ENCODE results near the gene SF3B3. TPM values are rescaled to one million over a fixed set of nuclear protein-coding genes. Genes with fewer than 3 reads are reported as not detected.
"Not testable (repeated sequence)": the region's sequence is repeated elsewhere in the genome, so short reads cannot be mapped to it uniquely, and the experiment has no call there.

Gene SF3B3
- total RNA-seq, 2 donors from 2014 or later: 163 to 182 TPM

DNA sequence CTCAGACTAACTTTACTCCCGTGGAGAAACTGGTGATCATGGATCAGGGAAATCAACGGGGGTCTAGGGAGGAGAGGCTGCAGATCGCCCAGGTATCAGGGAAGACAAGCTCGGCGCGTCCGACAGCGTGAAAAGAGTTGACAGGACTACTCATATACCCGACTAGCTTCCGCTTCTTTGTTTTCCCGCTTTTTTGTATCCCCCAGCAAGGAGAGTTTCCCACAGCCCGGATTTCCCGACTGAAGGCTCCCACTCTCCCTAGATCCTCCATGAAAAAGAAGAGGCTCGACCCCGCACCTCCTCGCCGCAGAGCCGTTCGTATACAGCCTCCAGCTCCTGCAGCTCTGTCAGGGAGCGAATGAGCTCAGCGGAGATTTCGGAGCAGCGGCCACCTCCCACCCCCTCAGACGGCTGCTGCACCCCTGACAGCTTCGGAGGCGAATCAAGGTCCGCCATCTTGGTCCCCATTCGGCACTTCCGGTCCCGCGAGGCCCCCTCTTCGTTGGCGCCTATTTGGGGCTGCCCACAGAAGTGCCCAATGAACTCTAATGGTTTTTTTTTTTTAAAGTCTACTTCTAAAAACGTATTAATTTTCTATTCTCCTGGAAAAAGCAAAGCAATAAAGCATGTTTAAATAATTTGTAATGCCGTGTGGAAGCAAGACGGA is 407 bp upstream of the SF3B3 start, which contains the start of gene COG4:
Gene COG4 (minus strand): TSS at position 479 of the 667 bp plus-strand sequence. CDS start 11 bp downstream, at position 468.
- Mint-ChIP-seq H3K4me1 (peaks cover 49% of the 10 kb centered on the region), H3K27ac (peak within 1 kb of the TSS; percentile 100), H3K36me3 (ENCODE audit: low read depth) (peaks cover 12% of the 10 kb centered on the region), H3K27me3 (no peaks in the 10 kb centered on the region), H3K4me3 (peak within 1 kb of the TSS; percentile 99)
- DNase-seq: peak; percentile 82 to 86 (median 84)
- peak; percentile 80 for ATAC-seq
- H3K9me3 ChIP-seq (ENCODE audit: control insufficient read depth, low read length, poor library complexity, severe bottlenecking): no peaks in the 10 kb centered on the region

DNA sequence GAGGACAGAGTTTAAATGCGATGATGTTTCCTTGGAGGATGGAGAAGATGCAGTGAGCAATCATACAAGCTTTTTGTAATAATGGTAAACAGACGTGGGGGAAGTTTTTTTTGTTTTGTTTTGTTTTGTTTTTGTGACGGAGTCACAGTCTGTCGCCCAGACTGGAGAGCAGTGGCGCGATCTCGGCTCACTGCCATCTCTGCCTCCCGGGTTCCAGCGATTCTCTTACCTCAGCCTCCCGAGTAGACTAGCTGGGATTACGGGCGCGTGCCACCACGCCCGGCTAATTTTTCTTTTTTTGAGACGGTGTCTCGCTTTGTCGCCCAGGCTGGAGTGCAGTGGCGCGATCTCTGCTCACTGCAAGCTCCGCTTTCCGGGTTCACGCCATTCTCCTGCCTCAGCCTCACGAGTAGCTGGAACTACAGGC is 796 bp downstream of the SF3B3 start:
- Mint-ChIP-seq H3K27ac (peak overlapping the region; percentile 100), H3K4me3 (peak overlapping the region; percentile 99), H3K36me3 (ENCODE audit: low read depth) (peaks cover 14% of the 10 kb centered on the region), H3K4me1 (peaks cover 57% of the 10 kb centered on the region)
- ATAC-seq (peak; percentile 32), DNase-seq (peak in 2 of 3 donors; percentile 11)
- not testable (repeated sequence) for H3K27me3 Mint-ChIP-seq; H3K9me3 ChIP-seq (ENCODE audit: control insufficient read depth, low read length, poor library complexity, severe bottlenecking)

DNA sequence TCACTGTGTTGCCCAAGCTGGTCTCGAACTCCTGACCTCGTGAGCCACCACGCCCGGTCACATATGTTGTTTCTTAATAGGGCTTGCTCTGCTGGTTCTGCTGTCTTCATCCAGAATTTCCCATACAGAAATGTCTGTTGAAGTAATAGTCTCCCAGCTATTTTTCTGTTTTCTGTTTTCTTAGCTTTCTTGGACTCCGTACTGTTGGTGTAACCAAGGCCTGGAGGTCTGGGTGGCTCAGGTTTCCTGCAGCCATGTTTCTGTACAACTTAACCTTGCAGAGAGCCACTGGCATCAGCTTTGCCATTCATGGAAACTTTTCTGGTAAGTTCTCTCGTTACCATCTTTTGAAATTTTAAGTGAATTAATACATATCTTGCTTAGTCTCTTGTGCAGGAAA is 2.8 kb downstream of the SF3B3 start:
- peak overlapping the region; percentile 99 for H3K4me3 Mint-ChIP-seq
- peak overlapping the region; percentile 86 for H3K27ac Mint-ChIP-seq
- H3K9me3 ChIP-seq (ENCODE audit: control insufficient read depth, low read length, poor library complexity, severe bottlenecking): no peaks in the 10 kb centered on the region
- DNase-seq (no peak), ATAC-seq (no peak)
- H3K27me3 Mint-ChIP-seq: no peaks in the 10 kb centered on the region
- H3K36me3 Mint-ChIP-seq (ENCODE audit: low read depth): peaks cover 16% of the 10 kb centered on the region
- H3K4me1 Mint-ChIP-seq: peaks cover 51% of the 10 kb centered on the region

DNA sequence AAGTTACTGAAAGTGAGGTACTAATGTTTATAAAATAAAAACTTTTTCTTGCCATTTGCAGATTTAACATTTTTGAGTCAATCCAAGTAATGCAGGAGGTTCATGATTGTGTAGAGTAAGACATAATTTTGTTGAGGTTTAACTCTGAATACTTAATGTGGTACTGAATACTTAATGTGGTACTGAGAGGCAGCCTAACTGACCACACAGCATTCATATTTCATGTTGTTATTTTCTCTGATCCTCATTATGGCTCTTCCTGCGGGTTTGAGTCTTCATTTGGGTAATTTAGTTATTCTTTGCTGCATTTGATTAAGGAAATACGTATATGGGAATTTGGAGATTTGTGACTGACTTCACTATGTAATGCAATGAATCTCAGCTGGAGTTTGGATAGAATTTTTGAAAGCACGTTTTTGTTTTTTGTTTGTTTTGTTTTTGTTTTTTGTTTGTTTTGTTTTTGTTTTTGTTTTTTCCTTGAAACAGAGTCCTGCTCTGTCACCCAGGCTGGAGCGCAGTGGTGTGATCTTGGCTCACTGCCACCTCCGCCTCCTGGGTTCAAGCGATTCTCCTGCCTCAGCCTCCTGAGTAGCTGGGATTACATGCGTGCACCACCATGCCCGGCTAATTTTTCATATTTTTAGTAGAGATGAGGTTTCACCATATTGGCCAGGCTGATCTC is 3.8 kb downstream of the SF3B3 start:
- Mint-ChIP-seq H3K36me3 (ENCODE audit: low read depth) (peaks cover 16% of the 10 kb centered on the region), H3K27ac (peak overlapping the region; percentile 86), H3K4me1 (peaks cover 46% of the 10 kb centered on the region), H3K4me3 (peak overlapping the region; percentile 99), H3K27me3 (no peaks in the 10 kb centered on the region)
- H3K9me3 ChIP-seq (ENCODE audit: control insufficient read depth, low read length, poor library complexity, severe bottlenecking): no peaks in the 10 kb centered on the region
- ATAC-seq (no peak), DNase-seq (no peak)

DNA sequence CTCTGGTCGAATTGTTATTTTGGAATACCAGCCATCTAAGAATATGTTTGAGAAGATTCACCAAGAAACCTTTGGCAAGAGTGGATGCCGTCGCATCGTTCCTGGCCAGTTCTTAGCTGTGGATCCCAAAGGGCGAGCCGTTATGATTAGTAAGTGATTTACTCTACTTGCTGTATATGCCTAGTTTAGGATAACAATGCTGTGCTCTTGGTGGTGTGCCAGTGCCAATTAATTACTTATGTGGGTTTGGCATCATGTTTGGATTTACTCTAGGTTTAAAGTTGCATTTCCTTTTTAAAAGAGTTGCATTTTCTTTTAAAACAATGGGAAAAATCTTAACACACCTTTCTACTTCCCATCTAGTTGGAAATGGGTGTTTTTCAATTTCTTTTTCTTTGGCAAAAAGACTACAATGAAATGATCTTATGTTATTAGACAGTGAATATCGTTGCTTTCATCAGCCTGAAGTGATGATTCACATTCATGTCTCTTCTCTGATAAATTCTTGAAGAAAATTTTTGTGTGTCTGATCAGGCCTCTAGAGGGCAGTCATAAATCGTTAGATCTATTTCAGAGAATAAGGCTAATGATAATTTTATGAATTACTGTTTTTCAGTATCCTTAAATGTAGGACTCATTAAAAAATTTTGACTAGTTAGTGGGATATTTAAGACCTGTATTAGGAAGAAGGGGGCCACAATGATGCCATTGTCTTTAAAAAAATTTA is 5.6 kb downstream of the SF3B3 start:
- H3K27ac Mint-ChIP-seq: peak overlapping the region; percentile 86
- H3K4me1 Mint-ChIP-seq: peaks cover 41% of the 10 kb centered on the region
- H3K27me3 Mint-ChIP-seq: no peaks in the 10 kb centered on the region
- no peaks in the 10 kb centered on the region for H3K9me3 ChIP-seq (ENCODE audit: control insufficient read depth, low read length, poor library complexity, severe bottlenecking)
- peaks cover 11% of the 10 kb centered on the region for H3K36me3 Mint-ChIP-seq (ENCODE audit: low read depth)
- ATAC-seq: peak; percentile 46
- no peak for DNase-seq
- peak overlapping the region; percentile 55 for H3K4me3 Mint-ChIP-seq

DNA sequence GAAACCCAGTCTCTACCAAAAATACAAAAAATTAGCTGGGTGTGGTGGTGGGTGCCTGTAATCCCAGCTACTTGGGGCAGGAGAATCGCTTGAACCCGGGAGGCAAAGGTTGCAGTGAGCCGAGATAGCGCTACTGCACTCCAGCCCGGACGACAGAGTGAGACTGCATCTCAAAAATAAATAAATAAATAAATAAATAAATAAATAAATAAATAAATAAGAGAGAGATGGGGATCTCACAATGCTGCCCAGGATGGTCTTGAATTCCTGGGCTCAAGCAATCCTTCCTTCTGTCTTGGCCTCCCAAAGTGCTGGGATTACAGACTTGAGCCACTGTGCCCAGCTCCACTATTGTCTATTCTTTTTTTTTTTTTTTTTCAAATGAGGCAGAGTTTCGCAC is 6.3 kb downstream of the SF3B3 start:
- Mint-ChIP-seq H3K4me1 (peaks cover 44% of the 10 kb centered on the region), H3K36me3 (ENCODE audit: low read depth) (peaks cover 12% of the 10 kb centered on the region)
- H3K9me3 ChIP-seq (ENCODE audit: control insufficient read depth, low read length, poor library complexity, severe bottlenecking); H3K27me3 Mint-ChIP-seq; H3K4me3 Mint-ChIP-seq; H3K27ac Mint-ChIP-seq; ATAC-seq; DNase-seq: not testable (repeated sequence)

DNA sequence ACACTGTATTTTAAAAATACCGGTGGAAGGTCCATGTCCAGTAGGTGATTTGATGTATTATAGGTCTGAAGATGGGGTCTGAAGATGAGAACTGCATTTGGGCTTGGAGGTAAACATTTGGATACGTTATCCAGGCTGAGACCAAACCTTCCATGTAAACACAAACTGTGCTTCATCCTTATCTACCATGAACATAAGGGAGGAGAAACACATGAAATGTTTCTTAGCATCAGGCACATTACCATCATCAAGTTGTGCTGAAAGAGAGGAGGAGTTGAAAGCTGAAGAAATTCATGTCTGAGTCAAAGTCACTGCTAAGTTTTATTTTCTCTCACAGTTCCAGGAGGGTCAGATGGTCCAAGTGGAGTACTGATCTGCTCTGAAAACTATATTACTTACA is 11.4 kb downstream of the SF3B3 start:
- DNase-seq (no peak), ATAC-seq (no peak)
- peaks cover 4% of the 10 kb centered on the region for H3K36me3 Mint-ChIP-seq (ENCODE audit: low read depth)
- H3K27ac Mint-ChIP-seq: no peak overlapping the region
- no peaks in the 10 kb centered on the region for H3K27me3 Mint-ChIP-seq
- H3K4me1 Mint-ChIP-seq: peaks cover 22% of the 10 kb centered on the region
- no peaks in the 10 kb centered on the region for H3K9me3 ChIP-seq (ENCODE audit: control insufficient read depth, low read length, poor library complexity, severe bottlenecking)
- no peak overlapping the region for H3K4me3 Mint-ChIP-seq

DNA sequence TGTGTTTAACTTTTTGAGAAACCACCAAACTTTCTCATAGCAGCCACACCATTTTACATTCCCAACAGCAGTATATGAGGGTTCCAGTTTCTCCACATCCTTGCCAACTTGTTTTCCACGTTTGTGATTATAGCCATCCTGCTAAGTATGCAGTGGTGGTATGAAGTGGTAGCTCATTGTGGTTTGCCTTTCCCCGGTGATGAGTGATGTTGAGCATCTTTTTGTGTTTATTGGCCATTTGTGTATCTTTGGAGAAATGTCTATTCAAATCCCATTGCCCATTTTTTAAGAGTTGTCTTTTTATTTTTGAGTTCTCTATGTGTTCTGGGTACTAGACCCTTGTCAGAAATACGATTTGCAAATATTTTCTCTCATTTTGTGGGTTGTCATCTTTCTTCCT is 17.4 kb downstream of the SF3B3 start:
- H3K4me1 Mint-ChIP-seq: peaks cover 10% of the 10 kb centered on the region

DNA sequence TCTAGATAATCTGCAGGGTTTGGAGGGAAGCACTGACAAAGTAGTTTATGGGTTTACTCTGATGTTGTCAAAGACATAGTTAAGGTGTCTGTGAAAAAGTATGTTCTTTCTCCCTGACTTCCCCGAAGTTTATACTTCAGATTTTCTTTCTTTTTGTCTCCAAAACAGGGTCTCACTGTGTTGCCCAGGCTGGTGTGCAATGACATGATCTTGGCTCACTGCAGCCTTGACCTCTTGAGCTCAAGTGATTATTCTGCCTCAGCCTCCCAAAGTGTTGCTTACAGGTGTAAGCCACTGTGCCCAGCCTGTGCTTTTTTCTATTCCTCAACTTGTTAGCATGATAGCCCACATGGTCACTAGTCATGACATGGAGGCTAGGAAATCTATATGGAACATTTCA is 20.9 kb downstream of the SF3B3 start:
- Mint-ChIP-seq H3K27ac (no peak overlapping the region), H3K36me3 (ENCODE audit: low read depth) (peaks cover 4% of the 10 kb centered on the region), H3K4me3 (no peak overlapping the region), H3K4me1 (peaks cover 14% of the 10 kb centered on the region), H3K27me3 (no peaks in the 10 kb centered on the region)
- no peak for DNase-seq
- no peak for ATAC-seq
- no peaks in the 10 kb centered on the region for H3K9me3 ChIP-seq (ENCODE audit: control insufficient read depth, low read length, poor library complexity, severe bottlenecking)

More for the DNA sequence above, 17.4 kb downstream of the SF3B3 start:
- H3K9me3 ChIP-seq (ENCODE audit: control insufficient read depth, low read length, poor library complexity, severe bottlenecking): no peaks in the 10 kb centered on the region
- Mint-ChIP-seq H3K36me3 (ENCODE audit: low read depth) (no peaks in the 10 kb centered on the region), H3K27ac (no peak overlapping the region), H3K27me3 (no peaks in the 10 kb centered on the region), H3K4me3 (no peak overlapping the region)
- ATAC-seq: no peak
- DNase-seq: no peak

DNA sequence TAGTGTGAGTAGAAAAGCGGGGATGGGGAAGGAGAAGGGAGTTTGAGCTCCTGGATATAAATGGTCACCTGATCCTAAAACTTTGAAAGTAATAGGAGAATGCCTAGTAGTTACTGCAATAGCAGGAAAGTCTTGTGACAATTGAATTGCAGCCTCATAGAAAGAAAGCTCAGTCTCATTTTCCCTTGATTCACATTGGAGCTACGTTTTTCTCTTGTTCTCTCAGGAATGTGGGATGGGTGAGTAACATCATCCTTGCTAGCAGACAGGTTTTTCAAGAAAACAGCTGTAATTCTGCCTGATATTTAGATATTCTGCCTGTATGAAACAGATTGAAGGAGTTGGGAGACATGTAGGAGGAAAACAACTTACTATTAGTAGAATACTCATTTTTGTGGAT is 25.3 kb downstream of the SF3B3 start:
- peaks cover 14% of the 10 kb centered on the region for H3K4me1 Mint-ChIP-seq
- peaks cover 4% of the 10 kb centered on the region for H3K36me3 Mint-ChIP-seq (ENCODE audit: low read depth)
- no peaks in the 10 kb centered on the region for H3K27me3 Mint-ChIP-seq
- H3K27ac Mint-ChIP-seq: no peak overlapping the region
- no peak overlapping the region for H3K4me3 Mint-ChIP-seq
- ATAC-seq (no peak), DNase-seq (no peak)
- H3K9me3 ChIP-seq (ENCODE audit: control insufficient read depth, low read length, poor library complexity, severe bottlenecking): no peaks in the 10 kb centered on the region

DNA sequence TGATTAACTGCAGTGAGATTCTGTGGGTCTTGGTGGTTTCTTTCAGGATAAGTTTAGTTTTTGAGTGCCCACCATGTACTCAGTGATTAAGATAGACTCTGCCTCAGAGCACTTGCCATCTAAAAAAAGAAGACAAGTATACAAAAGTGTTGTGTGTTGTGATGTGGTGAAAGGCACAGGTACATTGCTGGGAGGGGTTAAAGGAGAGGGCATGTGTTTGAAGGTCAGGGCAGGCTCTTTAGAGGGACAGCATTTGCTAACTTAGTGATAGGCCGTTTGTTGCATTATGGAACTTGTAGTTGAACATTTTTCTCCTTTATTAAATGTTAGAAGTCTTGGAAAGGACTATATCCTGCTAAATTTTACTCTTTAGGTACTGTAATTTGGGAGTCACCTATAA is 26.5 kb downstream of the SF3B3 start:
- H3K4me1 Mint-ChIP-seq: peaks cover 16% of the 10 kb centered on the region
- peaks cover 9% of the 10 kb centered on the region for H3K36me3 Mint-ChIP-seq (ENCODE audit: low read depth)
- no peak overlapping the region for H3K4me3 Mint-ChIP-seq
- no peak overlapping the region for H3K27ac Mint-ChIP-seq
- no peaks in the 10 kb centered on the region for H3K27me3 Mint-ChIP-seq
- ATAC-seq (no peak), DNase-seq (no peak)
- H3K9me3 ChIP-seq (ENCODE audit: control insufficient read depth, low read length, poor library complexity, severe bottlenecking): no peaks in the 10 kb centered on the region

DNA sequence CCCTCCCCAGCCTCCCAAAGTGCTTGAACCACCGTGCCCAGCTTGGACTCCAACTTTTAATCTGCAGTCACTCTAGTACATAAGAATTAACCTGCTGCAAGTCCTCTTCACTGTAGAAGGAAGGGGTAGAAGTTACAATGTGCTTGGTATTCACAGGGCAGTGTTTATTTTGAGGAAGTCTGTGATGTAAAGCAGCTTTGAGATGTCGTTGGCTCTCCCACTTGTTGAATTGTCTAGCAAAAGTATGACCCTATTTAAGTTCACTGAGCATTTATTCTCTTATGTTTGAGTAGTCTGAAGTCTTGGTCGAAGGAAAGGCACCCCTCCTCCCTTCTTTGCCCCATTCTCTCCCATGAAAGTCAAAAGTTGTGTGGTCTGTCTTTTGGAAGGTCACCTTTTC is 28.2 kb downstream of the SF3B3 start:
- peaks cover 9% of the 10 kb centered on the region for H3K36me3 Mint-ChIP-seq (ENCODE audit: low read depth)
- no peaks in the 10 kb centered on the region for H3K27me3 Mint-ChIP-seq
- H3K4me3 Mint-ChIP-seq: no peak overlapping the region
- H3K9me3 ChIP-seq (ENCODE audit: control insufficient read depth, low read length, poor library complexity, severe bottlenecking): no peaks in the 10 kb centered on the region
- H3K4me1 Mint-ChIP-seq: peaks cover 16% of the 10 kb centered on the region
- peak overlapping the region; percentile 41 for H3K27ac Mint-ChIP-seq
- DNase-seq (no peak), ATAC-seq (no peak)

DNA sequence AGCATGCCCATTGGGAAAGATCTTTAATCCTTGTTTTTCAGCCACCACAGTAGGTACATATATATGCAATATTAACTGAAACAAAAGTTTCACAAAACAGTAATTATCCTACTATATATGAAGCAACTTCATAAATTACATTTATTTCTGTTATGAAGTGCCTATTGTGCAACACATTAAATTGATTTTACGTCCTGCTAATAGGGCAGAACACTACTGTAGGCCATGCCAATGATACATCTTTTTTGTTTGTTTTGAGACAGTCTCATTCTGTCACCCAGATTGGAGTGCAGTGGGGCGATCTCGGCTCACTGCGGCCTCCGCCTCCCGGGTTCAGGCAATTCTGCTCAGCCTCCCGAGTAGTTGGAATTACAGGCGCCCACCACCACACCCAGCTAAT is 29.1 kb downstream of the SF3B3 start:
- H3K4me3 Mint-ChIP-seq: no peak overlapping the region
- no peak overlapping the region for H3K27ac Mint-ChIP-seq
- H3K9me3 ChIP-seq (ENCODE audit: control insufficient read depth, low read length, poor library complexity, severe bottlenecking): no peaks in the 10 kb centered on the region
- H3K4me1 Mint-ChIP-seq: peaks cover 17% of the 10 kb centered on the region
- H3K27me3 Mint-ChIP-seq: no peaks in the 10 kb centered on the region
- ATAC-seq: no peak
- no peak for DNase-seq
- H3K36me3 Mint-ChIP-seq (ENCODE audit: low read depth): peaks cover 9% of the 10 kb centered on the region
